GM18499 (cell line): ENCODE data around the gene TEKT5.
"Not testable (repeated sequence)": the region's sequence is repeated elsewhere in the genome, so short reads cannot be mapped to it uniquely, and the experiment has no call there.

Experiments
- ATAC-seq: cut with Tn5 transposase; IDR thresholded peaks from one replicate; pipeline ENCODE4 v1.9.1; 2021; ENCODE audit warnings: moderate number of reproducible peaks; ENCODE audit not compliant: insufficient read depth, unreplicated experiment

The TEKT5 gene

GRCh38 chr16:10688291-10688690 is 6.4 kb downstream of the TEKT5 start:
- no peak for ATAC-seq

- no peak for ATAC-seq
Measured at GRCh38 chr16:10685709-10686108, 9.0 kb downstream of the TEKT5 start.

- ATAC-seq = no peak
Measured at GRCh38 chr16:10684511-10685151, 10.1 kb downstream of the TEKT5 start.

- ATAC-seq = no peak
Measured at GRCh38 chr16:10683170-10683569, 11.6 kb downstream of the TEKT5 start.

GRCh38 chr16:10682604-10683003 is 12.1 kb downstream of the TEKT5 start:
- no peak for ATAC-seq

GRCh38 chr16:10681310-10682308 is 13.1 kb downstream of the TEKT5 start:
- ATAC-seq = no peak

- ATAC-seq = no peak
Measured at GRCh38 chr16:10679921-10680320, 14.8 kb downstream of the TEKT5 start.

GRCh38 chr16:10679441-10679840 is 15.3 kb downstream of the TEKT5 start:
- not testable (repeated sequence) for ATAC-seq

GRCh38 chr16:10678655-10679054 is 16.1 kb downstream of the TEKT5 start:
- no peak for ATAC-seq

GRCh38 chr16:10676284-10676683 is 18.4 kb downstream of the TEKT5 start:
- ATAC-seq = no peak

- ATAC-seq = no peak
Measured at GRCh38 chr16:10675861-10676260, 18.9 kb downstream of the TEKT5 start.

- ATAC-seq = no peak
Measured at GRCh38 chr16:10675216-10675615, 19.5 kb downstream of the TEKT5 start.

- ATAC-seq = no peak
Measured at GRCh38 chr16:10671729-10672128, 23.0 kb downstream of the TEKT5 start.

- ATAC-seq = no peak
Measured at GRCh38 chr16:10669791-10670190, 24.9 kb downstream of the TEKT5 start.

GRCh38 chr16:10668322-10669045 is 26.2 kb downstream of the TEKT5 start:
- ATAC-seq = no peak

- no peak for ATAC-seq
Measured at GRCh38 chr16:10667239-10667638, 27.5 kb downstream of the TEKT5 start.

- no peak for ATAC-seq
Measured at GRCh38 chr16:10666291-10666690, 28.4 kb downstream of the TEKT5 start.

- no peak for ATAC-seq
Measured at GRCh38 chr16:10665166-10665565, 29.6 kb downstream of the TEKT5 start.

GRCh38 chr16:10664720-10665126 is 30.0 kb downstream of the TEKT5 start:
- no peak for ATAC-seq

- ATAC-seq = no peak
Measured at GRCh38 chr16:10663744-10664143, 31.0 kb downstream of the TEKT5 start.

GRCh38 chr16:10663146-10663545 is 31.6 kb downstream of the TEKT5 start:
- no peak for ATAC-seq
